Transverse colon (tissue), 4 donors: ENCODE results near the gene SAXO1. TPM values are rescaled to one million over a fixed set of nuclear protein-coding genes. Genes with fewer than 3 reads are reported as not detected.

Source experiments
- DNase-seq: peaks from one replicate; pipeline ENCODE4 v3.0.0-alpha.2; 2019
- H3K27ac ChIP-seq, 4 donors: fragments of 200-600 bp; sonication (generic); 2 replicates each; pipeline ENCODE4 v1.5.1; 2016 to 2018; ENCODE audit warnings: inconsistent platforms in 4 of 4
- H3K27me3 ChIP-seq: fragments of 200-600 bp; sonication (generic); 2 replicates; pipeline ENCODE4 v1.5.1; 2017; ENCODE audit warnings: inconsistent platforms
- H3K36me3 ChIP-seq, 4 donors: fragments of 200-600 bp; sonication (generic); 2 replicates each; pipeline ENCODE4 v1.5.1; 2017 to 2019; ENCODE audit warnings: inconsistent platforms in 4 of 4
- H3K4me1 ChIP-seq, 4 donors: fragments of 200-600 bp; sonication (generic); 2 replicates each; pipeline ENCODE4 v1.5.1; 2017 to 2020; ENCODE audit warnings: inconsistent platforms in 4 of 4
- H3K4me3 ChIP-seq, 4 donors: fragments of 200-600 bp; sonication (generic); 1 replicate in 1 of 4; 2 replicates in 3 of 4; pipeline versions ENCODE4 v1.5.1 to v1.6.1; 2017 to 2019; ENCODE audit warnings: inconsistent platforms in 4 of 4
- H3K9me3 ChIP-seq, 2 donors: fragments of 200-600 bp; sonication (generic); 2 replicates each; pipeline ENCODE4 v1.5.1; 2017 to 2019; ENCODE audit warnings: inconsistent platforms in 2 of 2
- EP300 ChIP-seq: sonication (generic); formaldehyde crosslinking; IDR thresholded peaks from one replicate; pipeline ENCODE4 v1.6.1; 2017; ENCODE audit warnings: antibody characterized with exemption, low read depth
- POLR2A ChIP-seq: fragments of 450-650 bp; IDR thresholded peaks from one replicate; pipeline ENCODE4 v1.6.1; 2016; ENCODE audit warnings: antibody characterized with exemption, mild to moderate bottlenecking, moderate library complexity
- POLR2AphosphoS5 ChIP-seq, 3 donors: sonication (generic); formaldehyde crosslinking; IDR thresholded peaks; one replicate each; pipeline ENCODE4 v1.6.1; 2016; ENCODE audit warnings: antibody characterized with exemption in 3 of 3
- WGBS, 2 donors: methylation state at CpG; one replicate each; pipeline ENCODE4 v1.1.5; 2018; ENCODE audit warnings: low coverage in 1 of 2; 5-methylcytosine and 5-hydroxymethylcytosine counted together
- in situ Hi-C, 4 donors: fragments of 200-750 bp; cut with MboI; loops; one replicate each; pipeline versions ENCODE4 v1.15.0 to v1.15.1; 2017; ENCODE audit warnings: low sequenced_read_pairs in 3 of 4, low pct_ligation_motif_present in 1 of 4, low pct_unique_long_range_greater_than_20kb in 1 of 4
- intact Hi-C: fragments of 100-400 bp; cut with DNase I; formaldehyde crosslinking; loops from one replicate; pipeline ENCODE4 v1.15.1; 2023; ENCODE audit warnings: low total_unique reads
- total RNA-seq, 4 donors: library from RNA; depleted of rRNA; stranded (reverse); fragments of >200 nt; gene quantifications; one replicate each; pipeline ENCODE4 v1.1.0, GENCODE V29; 2016
- TF ChIP-seq, protein P1 (sequence below), 5 experiments: fragments of 200-600 bp in 3 of 5; fragments of 450-650 bp in 2 of 5; sonication (generic) in 3 of 5; IDR thresholded peaks; 1 replicate in 2 of 5; 2 replicates in 3 of 5; pipeline ENCODE4 v1.5.1; 2016 to 2017; ENCODE audit warnings: antibody characterized with exemption in 5 of 5, inconsistent platforms in 3 of 5, mild to moderate bottlenecking in 2 of 5, moderate library complexity in 1 of 5

The SAXO1 gene
- total RNA-seq, 4 donors from 2014 or later, result 0.41 TPM; not detected in 3

DNA sequence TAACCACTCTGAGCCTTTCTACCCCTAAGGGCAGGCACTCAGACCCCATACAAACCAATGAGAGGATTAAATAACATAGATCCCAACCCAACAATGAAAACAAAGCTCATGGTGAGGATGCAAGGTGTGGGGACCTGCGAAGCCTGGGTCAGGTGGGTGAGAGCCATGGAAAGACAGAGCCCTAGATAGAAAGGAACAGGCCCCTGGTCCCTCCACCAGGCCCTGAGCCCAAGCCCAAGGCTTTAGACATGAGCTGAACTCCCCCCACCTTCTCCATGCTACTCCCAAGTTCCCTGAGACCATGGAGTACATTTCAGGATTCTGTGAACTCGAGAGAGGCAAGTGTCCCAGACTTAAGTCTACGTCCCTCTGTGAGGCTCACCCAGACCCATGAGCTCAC lies 106.5 kb downstream of the SAXO1 start:
- in situ Hi-C loops, result no loop called here
- 84% methylated on average over 3 of the region's 3 CpGs; no CpG with 5 or more reads in 1 of the 2 donors for WGBS, 2 donors
- Histone ChIP-seq H3K4me1 (peaks cover 0 to 9% (median 0%) of the 10 kb centered on the region in 4 donors), H3K4me3 (no peak overlapping the region), H3K36me3 (no peaks in the 10 kb centered on the region), H3K27me3 (no peaks in the 10 kb centered on the region), H3K9me3 (no peaks in the 10 kb centered on the region), H3K27ac (no peak overlapping the region)
- intact Hi-C loops, result no loop called here
- DNase-seq, result no peak
- no peak for TF ChIP-seq POLR2AphosphoS5 (IDR thresholded peaks at IDR 0.05)
- TF ChIP-seq, protein P1, sequence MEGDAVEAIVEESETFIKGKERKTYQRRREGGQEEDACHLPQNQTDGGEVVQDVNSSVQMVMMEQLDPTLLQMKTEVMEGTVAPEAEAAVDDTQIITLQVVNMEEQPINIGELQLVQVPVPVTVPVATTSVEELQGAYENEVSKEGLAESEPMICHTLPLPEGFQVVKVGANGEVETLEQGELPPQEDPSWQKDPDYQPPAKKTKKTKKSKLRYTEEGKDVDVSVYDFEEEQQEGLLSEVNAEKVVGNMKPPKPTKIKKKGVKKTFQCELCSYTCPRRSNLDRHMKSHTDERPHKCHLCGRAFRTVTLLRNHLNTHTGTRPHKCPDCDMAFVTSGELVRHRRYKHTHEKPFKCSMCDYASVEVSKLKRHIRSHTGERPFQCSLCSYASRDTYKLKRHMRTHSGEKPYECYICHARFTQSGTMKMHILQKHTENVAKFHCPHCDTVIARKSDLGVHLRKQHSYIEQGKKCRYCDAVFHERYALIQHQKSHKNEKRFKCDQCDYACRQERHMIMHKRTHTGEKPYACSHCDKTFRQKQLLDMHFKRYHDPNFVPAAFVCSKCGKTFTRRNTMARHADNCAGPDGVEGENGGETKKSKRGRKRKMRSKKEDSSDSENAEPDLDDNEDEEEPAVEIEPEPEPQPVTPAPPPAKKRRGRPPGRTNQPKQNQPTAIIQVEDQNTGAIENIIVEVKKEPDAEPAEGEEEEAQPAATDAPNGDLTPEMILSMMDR (IDR thresholded peaks at IDR 0.05), result no peak
- TF ChIP-seq EP300, result no peak
- no peak for TF ChIP-seq POLR2A

DNA sequence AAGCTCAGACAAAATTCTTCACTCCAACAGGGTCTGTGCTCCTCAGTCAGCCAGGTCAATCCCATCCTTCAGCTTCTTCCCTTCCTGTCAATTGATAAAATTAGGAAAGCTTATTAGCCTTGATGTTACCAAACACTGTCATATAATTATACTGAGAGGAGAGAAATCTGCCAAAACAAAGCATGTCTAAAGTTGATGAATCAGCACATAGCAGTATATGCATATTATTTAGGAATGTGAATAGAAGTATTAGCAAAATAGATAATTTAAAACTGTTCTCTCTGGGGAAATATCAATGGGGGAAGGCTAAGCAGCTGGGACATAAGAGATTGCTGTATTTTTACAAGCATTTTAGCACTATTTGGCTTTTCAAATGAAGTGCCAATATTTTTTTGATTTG lies 107.1 kb downstream of the SAXO1 start:
- intact Hi-C loops (no loop called here), in situ Hi-C loops (no loop called here)
- no peak for TF ChIP-seq EP300
- TF ChIP-seq POLR2A, result no peak
- TF ChIP-seq, protein P1 (IDR thresholded peaks at IDR 0.05), result no peak
- no peak for TF ChIP-seq POLR2AphosphoS5 (IDR thresholded peaks at IDR 0.05)
- no peaks in the 10 kb centered on the region for H3K27me3 ChIP-seq
- H3K27ac ChIP-seq, result no peak overlapping the region
- H3K4me3 ChIP-seq, result no peak overlapping the region
- peaks cover 0 to 10% (median 1%) of the 10 kb centered on the region in 4 donors for H3K4me1 ChIP-seq
- no peak for DNase-seq
- H3K36me3 ChIP-seq, result no peaks in the 10 kb centered on the region
- H3K9me3 ChIP-seq, result no peaks in the 10 kb centered on the region

DNA sequence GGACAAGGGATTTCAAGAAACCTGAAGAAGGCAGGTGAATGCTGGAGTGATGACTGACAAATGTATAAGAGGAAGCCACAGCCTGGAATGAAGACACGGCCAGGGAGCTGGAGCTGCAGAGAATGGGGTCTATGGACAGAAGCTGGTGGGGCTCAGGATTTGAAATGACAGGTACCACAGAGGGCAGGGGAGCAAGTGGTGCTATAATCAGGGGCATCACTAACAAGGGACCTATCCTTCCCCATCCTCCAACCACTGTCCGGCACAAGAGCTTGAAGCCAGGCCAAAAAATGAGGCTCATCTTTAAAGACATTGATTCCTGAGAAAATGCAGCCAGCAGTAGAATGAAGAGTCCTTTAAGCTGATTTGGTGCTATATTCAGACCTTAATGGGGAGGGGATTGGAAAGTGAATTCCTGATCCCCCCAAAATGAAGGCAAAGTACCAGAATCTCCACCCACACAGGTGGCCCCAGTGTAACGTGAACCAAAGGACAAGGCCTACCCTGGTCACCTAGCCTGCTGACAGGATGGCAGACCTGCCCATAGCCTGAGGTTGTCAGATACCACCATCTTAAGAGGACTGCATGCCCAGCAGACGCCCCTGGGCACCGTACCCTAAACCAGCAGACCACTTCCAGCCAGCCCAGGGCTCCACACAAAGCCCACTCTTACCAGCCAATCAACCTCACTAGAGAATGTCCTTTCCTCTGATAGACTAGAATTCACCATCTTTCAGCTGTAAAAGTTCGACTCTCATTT lies 109.2 kb downstream of the SAXO1 start:
- no peaks in the 10 kb centered on the region for H3K27me3 ChIP-seq
- H3K4me3 ChIP-seq, result no peak overlapping the region
- intact Hi-C loops (no loop called here), in situ Hi-C loops (no loop called here)
- peaks cover 0 to 22% (median 11%) of the 10 kb centered on the region in 4 donors for H3K4me1 ChIP-seq
- TF ChIP-seq POLR2AphosphoS5 (IDR thresholded peaks at IDR 0.05) (no peak), POLR2A (no peak), EP300 (no peak)
- TF ChIP-seq, protein P1 (IDR thresholded peaks at IDR 0.05), result no peak
- H3K36me3 ChIP-seq, result no peaks in the 10 kb centered on the region
- DNase-seq, result no peak
- no peak overlapping the region for H3K27ac ChIP-seq
- H3K9me3 ChIP-seq, result no peaks in the 10 kb centered on the region
- 81 to 92% methylated on average over 3 to 6 of the region's 6 CpGs for WGBS, 2 donors

DNA sequence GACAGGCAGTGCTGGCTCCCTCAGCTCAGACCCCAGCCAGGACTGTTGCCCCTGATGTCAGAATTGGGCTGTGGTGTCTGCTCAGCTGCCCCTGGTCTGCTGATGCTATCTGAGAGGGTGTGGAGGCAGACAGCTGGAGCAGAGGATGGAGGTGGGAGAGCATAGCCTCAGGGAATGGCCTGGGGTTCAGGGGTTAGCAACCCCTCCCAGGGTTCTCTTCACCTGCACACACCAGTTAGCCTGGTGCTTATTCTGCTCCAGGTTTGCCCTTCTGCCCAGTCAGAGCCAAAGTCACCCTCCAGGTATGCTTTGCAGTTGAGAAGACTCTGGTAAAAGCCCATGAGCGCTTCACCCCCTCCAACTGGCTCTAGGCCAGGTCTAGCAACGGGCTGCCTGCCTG lies 109.8 kb downstream of the SAXO1 start:
- TF ChIP-seq POLR2AphosphoS5 (IDR thresholded peaks at IDR 0.05) (no peak), POLR2A (no peak), EP300 (no peak)
- TF ChIP-seq, protein P1 (IDR thresholded peaks at IDR 0.05), result no peak
- H3K27me3 ChIP-seq, result no peaks in the 10 kb centered on the region
- no peaks in the 10 kb centered on the region for H3K36me3 ChIP-seq
- 64 to 100% methylated on average over 1 to 2 of the region's 2 CpGs for WGBS, 2 donors
- H3K4me1 ChIP-seq, result peaks cover 0 to 22% (median 11%) of the 10 kb centered on the region in 4 donors
- intact Hi-C loops (no loop called here), in situ Hi-C loops (no loop called here)
- no peak overlapping the region for H3K4me3 ChIP-seq
- no peaks in the 10 kb centered on the region for H3K9me3 ChIP-seq
- no peak overlapping the region for H3K27ac ChIP-seq
- no peak for DNase-seq
